ENCODE results near the gene ZNHIT1. TPM values are rescaled to one million over a fixed set of nuclear protein-coding genes. Genes with fewer than 3 reads are reported as not detected.

ZNHIT1 gene
- total RNA-seq, 4 donors from 2014 or later, result 40.7 to 53.3 (median 52.0) TPM

GRCh38 chr7:101179713-101180112, 38.3 kb upstream of the ZNHIT1 start:
- no peaks in the 10 kb centered on the region for H3K9me3 ChIP-seq
- DNase-seq, result no peak
- intact Hi-C loops (cut with DNase I; ENCODE audit: low total_unique reads), result no loop called here
- H3K36me3 ChIP-seq, result no peaks in the 10 kb centered on the region
- H3K4me3 ChIP-seq, result no peak overlapping the region
- TF ChIP-seq POLR2A (IDR thresholded peaks at IDR 0.05), result no peak
- TF ChIP-seq CTCF (IDR thresholded peaks at IDR 0.05), result no peak
- H3K27ac ChIP-seq, result no peak overlapping the region
- H3K27me3 ChIP-seq, result peaks cover 6 to 53% of the 10 kb centered on the region in 2 donors
- H3K4me1 ChIP-seq, result peaks cover 0 to 6% of the 10 kb centered on the region in 2 donors

- Histone ChIP-seq H3K9me3 (no peaks in the 10 kb centered on the region), H3K27me3 (peaks cover 5 to 48% of the 10 kb centered on the region in 2 donors), H3K27ac (no peak within 1 kb of the TSS), H3K4me3 (no peak within 1 kb of the TSS), H3K36me3 (no peaks in the 10 kb centered on the region), H3K4me1 (peaks cover 0 to 6% of the 10 kb centered on the region in 2 donors)
- no peak for TF ChIP-seq CTCF (IDR thresholded peaks at IDR 0.05)
- no peak for TF ChIP-seq POLR2A (IDR thresholded peaks at IDR 0.05)
- intact Hi-C loops (cut with DNase I; ENCODE audit: low total_unique reads), result no loop called here
- no peak for DNase-seq
Observed at GRCh38 chr7:101180130-101180755, 37.7 kb upstream of the ZNHIT1 start, which contains the start of gene NAT16. Gene NAT16 (minus strand): TSS chr7:101180293. CDS start chr7:101174807, 5,486 bp downstream.

- no peak for DNase-seq
- H3K36me3 ChIP-seq, result no peaks in the 10 kb centered on the region
- intact Hi-C loops (cut with DNase I; ENCODE audit: low total_unique reads), result no loop called here
- no peak overlapping the region for H3K27ac ChIP-seq
- TF ChIP-seq POLR2A (IDR thresholded peaks at IDR 0.05), result no peak
- no peak overlapping the region for H3K4me3 ChIP-seq
- H3K9me3 ChIP-seq, result no peaks in the 10 kb centered on the region
- peaks cover 5 to 13% of the 10 kb centered on the region in 2 donors for H3K27me3 ChIP-seq
- H3K4me1 ChIP-seq, result no peaks in the 10 kb centered on the region
Observed at GRCh38 chr7:101185258-101185839, 32.6 kb upstream of the ZNHIT1 start.

- peaks cover under 1 to 4% of the 10 kb centered on the region in 2 donors for H3K27me3 ChIP-seq
Observed at GRCh38 chr7:101186194-101186593, 31.8 kb upstream of the ZNHIT1 start.

GRCh38 chr7:101186844-101187428, 31.0 kb upstream of the ZNHIT1 start:
- H3K9me3 ChIP-seq, result no peaks in the 10 kb centered on the region
- intact Hi-C loops (cut with DNase I; ENCODE audit: low total_unique reads), result no loop called here
- no peaks in the 10 kb centered on the region for H3K4me1 ChIP-seq
- no peak for DNase-seq
- no peak overlapping the region for H3K4me3 ChIP-seq
- TF ChIP-seq POLR2A (IDR thresholded peaks at IDR 0.05) (no peak), CTCF (IDR thresholded peaks at IDR 0.05) (no peak)
- H3K27ac ChIP-seq, result no peak overlapping the region
- H3K27me3 ChIP-seq, result no peaks in the 10 kb centered on the region
- H3K36me3 ChIP-seq, result no peaks in the 10 kb centered on the region

More at GRCh38 chr7:101186194-101186593, 31.8 kb upstream of the ZNHIT1 start:
- no peak for DNase-seq
- TF ChIP-seq POLR2A (IDR thresholded peaks at IDR 0.05), result no peak
- no peak for TF ChIP-seq CTCF (IDR thresholded peaks at IDR 0.05)
- Histone ChIP-seq H3K4me1 (no peaks in the 10 kb centered on the region), H3K4me3 (no peak overlapping the region), H3K36me3 (no peaks in the 10 kb centered on the region), H3K9me3 (no peaks in the 10 kb centered on the region), H3K27ac (no peak overlapping the region)
- intact Hi-C loops (cut with DNase I; ENCODE audit: low total_unique reads), result no loop called here
